AG04449 (cell line): ENCODE results near the gene GYS1.

Experiments
- CTCF ChIA-PET: fragments of 350-600 bp; formaldehyde crosslinking; extraction: SDS; loops from one replicate; lab custom pipeline; 2021; ENCODE audit warnings: antibody characterized with exemption; lab: Yijun Ruan, JAX
- POLR2A ChIA-PET: fragments of 400-600, 350-600 bp; formaldehyde crosslinking; extraction: SDS; loops from one replicate; lab custom pipeline; 2020; ENCODE audit warnings: antibody characterized with exemption, inconsistent platforms; lab: Yijun Ruan, JAX
- DNase-seq: peaks from one replicate; pipeline ENCODE4 v3.0.0-alpha.2; 2010; ENCODE audit warnings: low read depth, low spot score
- H3K4me3 ChIP-seq: 2 replicates; pipeline ENCODE4 v1.5.1; 2011; ENCODE audit warnings: low read depth, mild to moderate bottlenecking, control low read depth, low read length
- TF ChIP-seq, protein P1 (sequence below): IDR thresholded peaks from one replicate; pipeline ENCODE4 v1.5.1; 2011; ENCODE audit warnings: mild to moderate bottlenecking, moderate library complexity, low read length, control low read depth, inconsistent platforms; ENCODE audit not compliant: insufficient read depth; ENCODE audit errors: missing control alignments

Gene GYS1

DNA sequence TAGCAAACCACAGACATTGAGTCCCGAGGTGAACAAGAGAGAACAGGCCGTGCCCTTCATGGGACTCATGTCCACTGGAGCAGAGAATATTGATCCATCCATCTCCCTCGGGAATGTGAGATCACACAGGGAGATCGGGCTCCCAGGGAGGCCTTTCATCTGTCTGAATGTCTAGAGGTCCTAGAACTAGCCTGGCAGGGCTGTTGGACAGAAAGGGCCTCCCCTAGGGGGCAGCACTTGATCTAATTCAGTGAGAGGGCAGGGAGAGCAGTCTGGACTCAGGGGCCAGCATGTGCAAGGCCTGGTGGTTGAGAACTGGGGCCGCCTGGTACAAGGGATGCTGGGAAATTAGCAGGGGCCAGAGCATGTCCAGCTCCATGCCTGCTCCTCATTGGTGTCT, 4.9 kb upstream of the GYS1 start:
- H3K4me3 ChIP-seq, result no peak overlapping the region
- CTCF ChIA-PET, result interaction anchor here (0.6 to 5.3 kb wide), 19 partner anchors 8 to 227 kb away, joined by 3 to 146 read pairs (median 8); partner anchors contain the start of genes CGB7 and KCNA7
- no peak for DNase-seq
- POLR2A ChIA-PET, result interaction anchor here (1.1 to 1.4 kb wide), 2 partner anchors 10 to 58 kb away, joined by 3 to 4 read pairs; no protein-coding TSS in a partner anchor
- TF ChIP-seq, protein P1, sequence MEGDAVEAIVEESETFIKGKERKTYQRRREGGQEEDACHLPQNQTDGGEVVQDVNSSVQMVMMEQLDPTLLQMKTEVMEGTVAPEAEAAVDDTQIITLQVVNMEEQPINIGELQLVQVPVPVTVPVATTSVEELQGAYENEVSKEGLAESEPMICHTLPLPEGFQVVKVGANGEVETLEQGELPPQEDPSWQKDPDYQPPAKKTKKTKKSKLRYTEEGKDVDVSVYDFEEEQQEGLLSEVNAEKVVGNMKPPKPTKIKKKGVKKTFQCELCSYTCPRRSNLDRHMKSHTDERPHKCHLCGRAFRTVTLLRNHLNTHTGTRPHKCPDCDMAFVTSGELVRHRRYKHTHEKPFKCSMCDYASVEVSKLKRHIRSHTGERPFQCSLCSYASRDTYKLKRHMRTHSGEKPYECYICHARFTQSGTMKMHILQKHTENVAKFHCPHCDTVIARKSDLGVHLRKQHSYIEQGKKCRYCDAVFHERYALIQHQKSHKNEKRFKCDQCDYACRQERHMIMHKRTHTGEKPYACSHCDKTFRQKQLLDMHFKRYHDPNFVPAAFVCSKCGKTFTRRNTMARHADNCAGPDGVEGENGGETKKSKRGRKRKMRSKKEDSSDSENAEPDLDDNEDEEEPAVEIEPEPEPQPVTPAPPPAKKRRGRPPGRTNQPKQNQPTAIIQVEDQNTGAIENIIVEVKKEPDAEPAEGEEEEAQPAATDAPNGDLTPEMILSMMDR, result peak; percentile 67

DNA sequence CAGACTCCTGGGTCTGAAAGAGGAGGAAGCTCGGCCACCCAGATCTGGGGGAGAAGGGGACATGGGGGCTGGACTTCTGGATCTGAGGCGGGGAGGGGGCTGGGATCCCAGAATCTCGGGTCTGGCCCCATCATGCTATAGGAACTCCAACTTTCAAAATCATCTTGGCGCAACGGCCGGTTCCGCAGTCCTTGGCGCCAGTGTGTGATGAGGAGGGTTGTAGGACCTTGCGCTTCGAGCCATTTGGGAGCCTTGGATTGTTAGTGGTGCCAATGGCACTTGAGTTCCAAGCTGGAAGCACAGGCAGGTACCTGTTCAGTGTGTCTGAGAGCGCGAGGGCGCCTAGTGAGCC, 902 bp upstream of the GYS1 start:
- TF ChIP-seq, protein P1, result no peak
- H3K4me3 ChIP-seq, result peak overlapping the region; percentile 89
- ChIA-PET POLR2A (interaction anchor here (0.7 to 2.0 kb wide), 12 partner anchors 15 to 363 kb away, joined by 3 to 9 read pairs (median 4); partner anchors contain the start of genes FTL, LIN7B, NUCB1 and PPP1R15A), CTCF (interaction anchor here (0.8 to 6.8 kb wide), 28 partner anchors 10 to 206 kb away, joined by 3 to 128 read pairs (median 8); partner anchors contain the start of genes CGB7, HSD17B14, KCNA7 and PPP1R15A)
- no peak for DNase-seq

DNA sequence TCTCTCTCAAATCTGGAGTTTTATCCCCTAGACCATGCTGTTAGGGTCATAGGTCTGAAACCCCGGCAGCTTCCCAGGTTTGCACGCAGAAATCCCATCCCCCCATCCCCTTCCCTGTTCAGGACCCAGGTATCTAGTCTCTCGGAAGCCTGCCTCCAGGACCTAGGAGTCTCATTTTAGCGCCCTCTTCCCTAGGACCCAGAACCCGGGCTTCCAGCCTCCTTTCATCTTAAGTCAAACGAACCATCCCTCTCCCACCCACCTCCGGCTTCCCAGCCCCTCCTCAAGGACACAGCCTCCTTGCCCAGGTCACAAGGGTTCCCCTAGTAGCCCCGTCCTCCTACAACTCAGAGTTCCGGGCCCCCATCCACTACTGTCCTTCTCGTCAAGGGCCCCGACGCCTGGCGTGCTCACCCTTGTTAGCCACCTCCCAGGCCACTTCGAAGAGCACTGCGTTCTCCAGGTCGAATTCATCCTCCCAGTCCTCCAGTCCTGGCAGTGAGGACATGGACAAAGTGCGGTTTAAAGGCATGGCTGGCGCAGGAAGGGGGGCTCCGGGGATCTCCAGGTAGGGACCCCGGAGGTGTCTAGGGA, 431 bp downstream of the GYS1 start:
- POLR2A ChIA-PET, result interaction anchor here (0.6 to 2.5 kb wide), 19 partner anchors 9 to 204 kb away, joined by 3 to 10 read pairs (median 4); partner anchors contain the start of genes CGB7, LIN7B, NUCB1 and PPP1R15A
- TF ChIP-seq, protein P1, result no peak
- no peak for DNase-seq
- H3K4me3 ChIP-seq, result peak overlapping the region; percentile 97
- CTCF ChIA-PET, result interaction anchor here (0.8 to 6.8 kb wide), 49 partner anchors 9 to 233 kb away, joined by 3 to 128 read pairs (median 4); partner anchors contain the start of genes BAX, CGB7, HSD17B14 and KCNA7

DNA sequence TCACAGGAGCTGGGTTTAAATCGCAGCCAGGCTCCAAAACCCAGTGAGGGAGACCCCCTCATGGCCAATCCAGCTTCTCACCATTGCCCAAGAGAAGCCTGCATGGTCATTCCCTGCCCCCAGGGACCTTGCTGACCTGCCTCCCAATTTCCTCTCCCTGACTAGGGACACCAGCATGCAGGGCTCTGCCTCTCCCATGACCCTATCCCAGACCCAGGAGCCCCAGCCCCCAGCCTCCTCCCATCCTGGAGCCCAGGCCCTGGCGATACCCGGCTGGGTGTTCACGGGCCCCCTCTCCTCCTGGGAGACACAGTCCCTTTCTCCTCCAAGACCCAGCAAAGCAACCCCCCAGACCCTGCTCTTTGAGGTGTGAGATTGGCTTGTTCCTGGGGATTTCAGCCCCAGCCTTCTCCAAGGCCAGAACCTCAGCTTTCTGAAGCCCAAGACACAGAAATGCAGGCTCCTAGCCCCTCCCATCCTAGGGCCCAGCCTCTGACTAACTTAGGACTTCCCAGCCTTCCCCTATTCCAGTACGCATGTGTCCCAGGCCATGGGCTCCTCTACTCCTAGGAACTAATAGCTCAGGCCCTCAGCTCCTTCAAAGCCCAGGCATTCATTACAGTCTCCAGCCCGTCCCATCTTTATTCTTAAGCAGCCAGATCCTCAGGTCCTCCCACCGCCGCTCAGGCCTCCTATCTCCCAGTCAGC, 1.1 kb downstream of the GYS1 start:
- peak overlapping the region; percentile 97 for H3K4me3 ChIP-seq
- no peak for DNase-seq
- ChIA-PET POLR2A (interaction anchor here (0.6 to 2.5 kb wide), 9 partner anchors 8 to 120 kb away, joined by 3 to 10 read pairs (median 4); partner anchors contain the start of genes CGB7 and PPP1R15A), CTCF (interaction anchor here (0.7 to 6.8 kb wide), 30 partner anchors 7 to 234 kb away, joined by 3 to 128 read pairs (median 4); partner anchors contain the start of genes BAX and CGB7)
- TF ChIP-seq, protein P1, result no peak

DNA sequence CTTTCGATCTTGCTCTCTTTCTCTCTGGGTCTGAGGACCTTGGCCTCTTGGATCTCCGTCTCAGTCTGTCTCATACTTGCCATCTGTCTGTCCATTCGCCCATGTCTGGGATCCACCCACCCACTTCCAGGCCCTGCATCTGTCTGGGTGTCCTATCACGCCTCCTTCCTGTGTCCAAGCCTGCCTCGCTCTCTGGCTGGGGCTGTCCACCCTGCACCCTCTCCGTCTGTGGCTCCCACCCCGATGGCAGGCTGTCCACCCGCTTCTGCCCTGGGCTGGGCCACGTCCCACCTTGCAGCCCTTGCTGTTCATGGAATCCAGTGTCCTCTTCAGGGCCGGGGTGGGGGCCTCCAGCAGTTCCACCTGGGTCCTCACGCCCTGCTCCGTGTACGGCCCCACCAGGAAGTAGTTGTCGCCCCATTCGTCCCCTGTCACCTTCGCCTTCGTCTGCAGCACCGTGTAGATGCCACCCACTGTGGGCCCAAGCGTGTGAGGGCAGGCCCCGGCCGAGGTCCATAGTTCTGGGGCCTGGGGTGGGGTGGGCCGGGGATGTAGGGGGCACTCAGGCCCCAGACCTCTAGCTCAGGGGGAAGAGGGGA, 2.0 kb downstream of the GYS1 start:
- peak overlapping the region; percentile 97 for H3K4me3 ChIP-seq
- ChIA-PET CTCF (interaction anchor here (1.1 to 6.8 kb wide), 11 partner anchors 7 to 203 kb away, joined by 3 to 128 read pairs (median 25); partner anchors contain the start of genes BAX and CGB7), POLR2A (interaction anchor here (1.3 to 2.5 kb wide), 4 partner anchors 7 to 67 kb away, joined by 3 to 10 read pairs (median 5); partner anchors contain the start of gene CGB7)

More for the DNA sequence above, 2.0 kb downstream of the GYS1 start:
- DNase-seq, result no peak
- TF ChIP-seq, protein P1, result no peak
